ENCODE measurements around the gene RAD54L.

Gene RAD54L

DNA sequence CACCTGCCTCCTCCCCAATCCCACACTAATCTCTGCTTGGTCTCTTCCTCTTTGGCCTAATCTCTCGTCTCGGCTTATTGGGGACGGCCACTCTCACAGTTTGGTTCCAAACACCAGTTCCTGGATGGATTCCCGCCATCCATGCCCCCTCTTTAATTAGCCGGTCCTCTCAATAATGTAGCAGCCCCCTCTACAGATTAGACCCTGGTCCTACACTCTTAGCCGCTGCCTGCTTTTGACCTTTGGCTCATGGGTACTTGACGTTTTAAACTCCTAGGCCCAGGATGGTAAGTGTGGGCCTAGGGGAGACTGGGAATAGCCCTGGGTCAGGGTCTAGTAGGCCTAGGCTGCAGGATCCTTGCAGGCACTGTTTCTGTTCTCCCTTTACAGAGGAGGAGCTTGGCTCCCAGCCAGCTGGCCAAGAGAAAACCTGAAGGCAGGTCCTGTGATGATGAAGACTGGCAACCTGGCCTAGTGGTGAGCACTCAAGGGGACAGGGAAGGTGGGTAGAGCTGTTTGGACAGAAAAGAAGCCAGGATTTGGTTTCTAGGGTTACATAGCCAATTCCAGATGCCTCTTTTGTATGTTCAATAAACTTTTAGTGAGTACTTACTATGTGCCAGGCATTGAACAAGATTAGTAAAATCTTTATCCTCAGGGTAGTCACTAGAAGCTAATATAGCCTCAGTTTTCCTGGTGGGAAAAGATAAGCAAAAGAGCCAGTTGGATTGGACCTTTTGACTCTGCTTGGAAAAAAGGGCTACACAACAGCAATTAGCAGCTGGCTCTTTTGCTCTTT, 758 bp downstream of the RAD54L start:
- peaks cover 12% of the 10 kb centered on the region for H3K79me1 ChIP-seq (ENCODE audit: low read length)
- peak overlapping the region; percentile 40 for H4K8ac ChIP-seq (ENCODE audit: low read depth, low read length)
- no peak overlapping the region for H2BK120ac ChIP-seq (ENCODE audit: low read depth, low read length)
- H3K4me3 ChIP-seq (ENCODE audit: low read length), result peak overlapping the region; percentile 89
- peak overlapping the region; percentile 90 for H3K4ac ChIP-seq (ENCODE audit: low read depth, low read length)
- no CpG with 5 or more reads among the region's 7 CpGs for WGBS (ENCODE audit: extremely low coverage, insufficient coverage, low lambda C conversion rate)
- peak overlapping the region; percentile 94 for H3K4me2 ChIP-seq (ENCODE audit: low read length)
- peak; percentile 85 for DNase-seq
- peaks cover 18% of the 10 kb centered on the region for H3K79me2 ChIP-seq (ENCODE audit: control insufficient read depth, insufficient read depth, low read length)
- peaks cover 11% of the 10 kb centered on the region for H3K36me3 ChIP-seq (ENCODE audit: control insufficient read depth, insufficient read depth, low read length)
- H2BK15ac ChIP-seq (replicated peaks; ENCODE audit: low read depth), result no peak overlapping the region
- H4K5ac ChIP-seq (ENCODE audit: low read length), result no peak overlapping the region
- peaks cover 9% of the 10 kb centered on the region for H3K4me1 ChIP-seq (ENCODE audit: control insufficient read depth, low read depth, low read length)
- H2BK5ac ChIP-seq (ENCODE audit: low read length), result peak overlapping the region; percentile 38
- no peak overlapping the region for H3K23ac ChIP-seq (ENCODE audit: low read length)
- peak overlapping the region; percentile 78 for H3K18ac ChIP-seq (ENCODE audit: low read length)
- H3K27ac ChIP-seq (ENCODE audit: low read depth, low read length), result peak overlapping the region; percentile 74
- H3K56ac ChIP-seq (ENCODE audit: low read length), result peak overlapping the region; percentile 91
- H3K9ac ChIP-seq (ENCODE audit: low read length), result peak overlapping the region; percentile 92
- no peak overlapping the region for H2AK5ac ChIP-seq (ENCODE audit: low read length)
- H3K27me3 ChIP-seq (ENCODE audit: insufficient read depth, low read length, poor library complexity), result no peaks in the 10 kb centered on the region

DNA sequence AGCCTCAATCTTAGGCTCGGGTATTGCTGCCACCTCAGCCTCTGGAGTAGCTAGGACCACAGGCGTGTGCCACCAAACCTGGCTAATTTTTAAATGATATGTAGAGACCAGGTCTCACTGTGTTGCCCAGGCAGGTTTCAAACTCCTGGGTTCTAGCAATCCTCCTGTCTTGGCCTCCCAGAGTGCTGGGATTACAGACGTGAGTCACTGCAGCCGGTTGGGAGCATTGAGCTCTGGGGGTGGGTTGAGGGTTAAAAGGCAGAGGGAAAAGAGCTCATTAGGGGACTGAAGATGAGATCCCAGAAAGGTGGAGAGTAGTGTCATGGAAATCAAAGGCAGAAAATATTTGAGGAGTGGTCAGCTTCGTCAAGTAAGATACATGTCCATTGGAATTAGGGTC, 7.1 kb downstream of the RAD54L start:
- WGBS (ENCODE audit: extremely low coverage, insufficient coverage, low lambda C conversion rate), result no CpG with 5 or more reads among the region's 5 CpGs
- H3K79me1 ChIP-seq (ENCODE audit: low read length), result peaks cover 2% of the 10 kb centered on the region
- H3K4me3 ChIP-seq (ENCODE audit: low read length), result no peak overlapping the region
- no peak overlapping the region for H2BK5ac ChIP-seq (ENCODE audit: low read length)
- H3K56ac ChIP-seq (ENCODE audit: low read length), result peak overlapping the region; percentile 56
- peak overlapping the region; percentile 29 for H3K27ac ChIP-seq (ENCODE audit: low read depth, low read length)
- H4K8ac ChIP-seq (ENCODE audit: low read depth, low read length), result no peak overlapping the region
- H3K4me2 ChIP-seq (ENCODE audit: low read length), result no peak overlapping the region
- H3K36me3 ChIP-seq (ENCODE audit: control insufficient read depth, insufficient read depth, low read length), result peaks cover 13% of the 10 kb centered on the region
- no peak overlapping the region for H3K18ac ChIP-seq (ENCODE audit: low read length)
- H3K4me1 ChIP-seq (ENCODE audit: control insufficient read depth, low read depth, low read length), result no peaks in the 10 kb centered on the region
- peak; percentile 60 for DNase-seq
- H3K9ac ChIP-seq (ENCODE audit: low read length), result no peak overlapping the region
- H2BK15ac ChIP-seq (replicated peaks; ENCODE audit: low read depth), result no peak overlapping the region
- no peaks in the 10 kb centered on the region for H3K27me3 ChIP-seq (ENCODE audit: insufficient read depth, low read length, poor library complexity)
- no peak overlapping the region for H3K4ac ChIP-seq (ENCODE audit: low read depth, low read length)
- H2BK120ac ChIP-seq (ENCODE audit: low read depth, low read length), result no peak overlapping the region
- no peak overlapping the region for H4K5ac ChIP-seq (ENCODE audit: low read length)
- no peak overlapping the region for H3K23ac ChIP-seq (ENCODE audit: low read length)
- peaks cover 2% of the 10 kb centered on the region for H3K79me2 ChIP-seq (ENCODE audit: control insufficient read depth, insufficient read depth, low read length)
- no peak overlapping the region for H2AK5ac ChIP-seq (ENCODE audit: low read length)

DNA sequence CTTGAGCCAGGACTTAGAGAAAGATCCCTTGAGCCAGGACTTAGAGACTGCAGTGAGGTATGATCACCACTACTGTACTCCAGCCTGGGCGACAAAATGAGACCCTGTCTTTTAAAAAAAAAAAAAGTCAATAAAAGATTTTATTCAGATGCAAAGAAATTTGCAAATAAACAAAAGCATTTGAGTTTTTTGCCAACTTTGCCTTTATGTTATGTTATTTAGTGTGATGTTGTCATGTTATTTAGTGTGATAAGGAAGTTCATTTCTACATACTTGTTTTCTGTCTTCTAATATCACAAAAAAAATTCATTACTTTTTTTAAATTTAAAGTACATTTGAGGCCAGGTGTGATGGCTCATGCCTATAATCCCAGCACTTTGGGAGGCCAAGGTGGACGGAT, 9.0 kb downstream of the RAD54L start:
- no peak overlapping the region for H3K4ac ChIP-seq (ENCODE audit: low read depth, low read length)
- peaks cover 2% of the 10 kb centered on the region for H3K79me1 ChIP-seq (ENCODE audit: low read length)
- peaks cover 15% of the 10 kb centered on the region for H3K36me3 ChIP-seq (ENCODE audit: control insufficient read depth, insufficient read depth, low read length)
- WGBS (ENCODE audit: extremely low coverage, insufficient coverage, low lambda C conversion rate), result no CpG with 5 or more reads among the region's 2 CpGs
- no peak overlapping the region for H3K9ac ChIP-seq (ENCODE audit: low read length)
- no peak overlapping the region for H2BK120ac ChIP-seq (ENCODE audit: low read depth, low read length)
- DNase-seq, result no peak
- peaks cover 2% of the 10 kb centered on the region for H3K79me2 ChIP-seq (ENCODE audit: control insufficient read depth, insufficient read depth, low read length)
- no peak overlapping the region for H2BK5ac ChIP-seq (ENCODE audit: low read length)
- H3K27me3 ChIP-seq (ENCODE audit: insufficient read depth, low read length, poor library complexity), result no peaks in the 10 kb centered on the region
- no peak overlapping the region for H4K8ac ChIP-seq (ENCODE audit: low read depth, low read length)
- H2BK15ac ChIP-seq (replicated peaks; ENCODE audit: low read depth), result no peak overlapping the region
- no peak overlapping the region for H3K27ac ChIP-seq (ENCODE audit: low read depth, low read length)
- H3K4me2 ChIP-seq (ENCODE audit: low read length), result no peak overlapping the region
- no peak overlapping the region for H3K23ac ChIP-seq (ENCODE audit: low read length)
- no peak overlapping the region for H2AK5ac ChIP-seq (ENCODE audit: low read length)
- H3K18ac ChIP-seq (ENCODE audit: low read length), result no peak overlapping the region
- no peaks in the 10 kb centered on the region for H3K4me1 ChIP-seq (ENCODE audit: control insufficient read depth, low read depth, low read length)
- H3K56ac ChIP-seq (ENCODE audit: low read length), result no peak overlapping the region
- H3K4me3 ChIP-seq (ENCODE audit: low read length), result no peak overlapping the region
- H4K5ac ChIP-seq (ENCODE audit: low read length), result no peak overlapping the region

DNA sequence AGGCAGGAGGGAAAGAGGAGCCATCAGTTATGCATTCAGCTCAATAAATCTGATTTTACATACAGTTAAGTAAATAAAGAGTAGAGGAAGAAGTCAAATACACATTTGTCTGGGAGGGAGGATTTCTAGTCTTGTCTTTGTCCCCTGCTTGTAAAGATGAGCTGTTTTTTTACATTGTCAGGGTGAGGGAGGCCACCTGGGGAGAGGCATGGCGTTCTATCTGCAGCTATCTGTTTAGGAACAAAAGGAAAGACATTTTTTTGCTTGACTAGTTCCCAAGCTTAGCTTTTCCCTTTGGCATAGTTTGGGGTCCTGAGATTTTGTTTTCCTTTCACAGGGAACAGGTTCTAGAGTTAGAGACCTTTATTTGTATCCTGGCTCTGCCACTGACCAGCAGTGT, 14.9 kb downstream of the RAD54L start:
- no CpG with 5 or more reads among the region's 1 CpG for WGBS (ENCODE audit: extremely low coverage, insufficient coverage, low lambda C conversion rate)
- no peak overlapping the region for H4K8ac ChIP-seq (ENCODE audit: low read depth, low read length)

DNA sequence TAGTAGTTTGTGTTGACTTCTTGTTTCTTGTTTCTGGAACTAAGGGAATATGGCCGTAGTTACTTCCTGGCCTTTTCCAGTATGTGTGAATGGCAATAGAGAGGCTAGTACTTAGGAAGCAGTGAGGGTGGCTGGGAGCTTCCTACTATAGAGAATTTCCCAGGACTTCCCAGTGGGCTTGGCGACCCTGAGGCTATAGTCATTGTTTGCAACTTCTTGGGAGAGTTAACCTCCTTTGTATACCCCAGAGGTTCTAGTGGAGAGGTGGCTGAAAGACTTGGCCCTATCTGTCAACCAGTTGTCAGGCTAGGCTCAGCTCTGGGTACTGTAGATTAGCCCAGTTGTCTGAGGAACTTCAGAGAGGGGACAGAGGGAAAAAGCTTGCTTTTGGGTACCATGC, 15.6 kb downstream of the RAD54L start:
- Histone ChIP-seq H3K18ac (ENCODE audit: low read length) (no peak overlapping the region), H2BK5ac (ENCODE audit: low read length) (no peak overlapping the region), H3K4ac (ENCODE audit: low read depth, low read length) (no peak overlapping the region), H3K23ac (ENCODE audit: low read length) (no peak overlapping the region), H3K79me2 (ENCODE audit: control insufficient read depth, insufficient read depth, low read length) (no peaks in the 10 kb centered on the region), H3K56ac (ENCODE audit: low read length) (no peak overlapping the region), H2BK120ac (ENCODE audit: low read depth, low read length) (no peak overlapping the region), H2AK5ac (ENCODE audit: low read length) (no peak overlapping the region), H3K4me1 (ENCODE audit: control insufficient read depth, low read depth, low read length) (no peaks in the 10 kb centered on the region), H3K79me1 (ENCODE audit: low read length) (peaks cover 3% of the 10 kb centered on the region), H3K4me2 (ENCODE audit: low read length) (no peak overlapping the region), H4K5ac (ENCODE audit: low read length) (no peak overlapping the region), H3K36me3 (ENCODE audit: control insufficient read depth, insufficient read depth, low read length) (peaks cover 27% of the 10 kb centered on the region), H3K27ac (ENCODE audit: low read depth, low read length) (peak overlapping the region; percentile 77), H3K4me3 (ENCODE audit: low read length) (no peak overlapping the region), H4K8ac (ENCODE audit: low read depth, low read length) (no peak overlapping the region), H3K27me3 (ENCODE audit: insufficient read depth, low read length, poor library complexity) (no peaks in the 10 kb centered on the region), H2BK15ac (replicated peaks; ENCODE audit: low read depth) (no peak overlapping the region), H3K9ac (ENCODE audit: low read length) (no peak overlapping the region)
- peak; percentile 80 for DNase-seq
- no CpG with 5 or more reads among the region's 2 CpGs for WGBS (ENCODE audit: extremely low coverage, insufficient coverage, low lambda C conversion rate)

More for the DNA sequence above, 14.9 kb downstream of the RAD54L start:
- Histone ChIP-seq H3K18ac (ENCODE audit: low read length) (no peak overlapping the region), H3K79me2 (ENCODE audit: control insufficient read depth, insufficient read depth, low read length) (no peaks in the 10 kb centered on the region), H3K4ac (ENCODE audit: low read depth, low read length) (no peak overlapping the region), H3K27ac (ENCODE audit: low read depth, low read length) (peak overlapping the region; percentile 77), H3K4me1 (ENCODE audit: control insufficient read depth, low read depth, low read length) (no peaks in the 10 kb centered on the region), H3K4me3 (ENCODE audit: low read length) (no peak overlapping the region), H3K36me3 (ENCODE audit: control insufficient read depth, insufficient read depth, low read length) (peaks cover 25% of the 10 kb centered on the region), H3K9ac (ENCODE audit: low read length) (no peak overlapping the region), H3K27me3 (ENCODE audit: insufficient read depth, low read length, poor library complexity) (no peaks in the 10 kb centered on the region), H2BK120ac (ENCODE audit: low read depth, low read length) (no peak overlapping the region), H3K56ac (ENCODE audit: low read length) (no peak overlapping the region), H2BK5ac (ENCODE audit: low read length) (no peak overlapping the region), H3K79me1 (ENCODE audit: low read length) (peaks cover 3% of the 10 kb centered on the region), H2AK5ac (ENCODE audit: low read length) (no peak overlapping the region), H4K5ac (ENCODE audit: low read length) (no peak overlapping the region), H2BK15ac (replicated peaks; ENCODE audit: low read depth) (no peak overlapping the region), H3K23ac (ENCODE audit: low read length) (no peak overlapping the region), H3K4me2 (ENCODE audit: low read length) (no peak overlapping the region)
- peak; percentile 62 for DNase-seq

DNA sequence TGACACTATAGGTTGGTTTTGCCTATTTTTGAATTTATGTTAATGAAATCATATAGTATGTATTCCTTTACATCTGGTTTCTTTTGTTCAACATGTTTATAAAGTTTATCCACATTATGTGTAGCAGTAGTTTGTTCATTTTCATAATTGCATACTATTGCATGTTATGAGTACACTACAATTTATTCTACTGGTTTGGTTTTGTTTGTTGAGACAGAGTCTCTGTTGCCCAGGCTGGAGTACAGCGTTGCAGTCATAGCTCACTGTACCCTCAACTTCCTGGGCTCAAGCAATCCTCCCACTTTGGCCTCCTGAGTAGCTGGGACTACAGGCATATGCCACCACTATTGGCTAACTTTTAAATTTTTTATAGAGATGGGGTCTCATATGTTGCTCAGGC, 21.0 kb downstream of the RAD54L start:
- Histone ChIP-seq H2BK5ac (ENCODE audit: low read length) (no peak overlapping the region), H2AK5ac (ENCODE audit: low read length) (no peak overlapping the region), H3K4me2 (ENCODE audit: low read length) (no peak overlapping the region), H3K79me2 (ENCODE audit: control insufficient read depth, insufficient read depth, low read length) (no peaks in the 10 kb centered on the region), H3K56ac (ENCODE audit: low read length) (no peak overlapping the region), H3K4ac (ENCODE audit: low read depth, low read length) (no peak overlapping the region), H2BK15ac (replicated peaks; ENCODE audit: low read depth) (no peak overlapping the region), H3K79me1 (ENCODE audit: low read length) (peaks cover 1% of the 10 kb centered on the region), H4K8ac (ENCODE audit: low read depth, low read length) (no peak overlapping the region), H3K4me3 (ENCODE audit: low read length) (no peak overlapping the region), H2BK120ac (ENCODE audit: low read depth, low read length) (no peak overlapping the region), H3K4me1 (ENCODE audit: control insufficient read depth, low read depth, low read length) (no peaks in the 10 kb centered on the region), H3K23ac (ENCODE audit: low read length) (no peak overlapping the region), H3K9ac (ENCODE audit: low read length) (no peak overlapping the region), H3K27me3 (ENCODE audit: insufficient read depth, low read length, poor library complexity) (no peaks in the 10 kb centered on the region), H3K27ac (ENCODE audit: low read depth, low read length) (no peak overlapping the region), H4K5ac (ENCODE audit: low read length) (no peak overlapping the region), H3K18ac (ENCODE audit: low read length) (no peak overlapping the region), H3K36me3 (ENCODE audit: control insufficient read depth, insufficient read depth, low read length) (peaks cover 23% of the 10 kb centered on the region)
- no CpG with 5 or more reads among the region's 1 CpG for WGBS (ENCODE audit: extremely low coverage, insufficient coverage, low lambda C conversion rate)
- no peak for DNase-seq
